HG03066 (cell line): Measurements from ENCODE around the gene DCAF7.
A peak's percentile ranks its signal among the peaks of the same experiment; 100 is the strongest.

ENCODE experiments used
- ATAC-seq: cut with Tn5 transposase; IDR thresholded peaks from one replicate; pipeline ENCODE4 v1.9.1; 2021; ENCODE audit warnings: low read depth; ENCODE audit not compliant: unreplicated experiment

DCAF7 gene

DNA sequence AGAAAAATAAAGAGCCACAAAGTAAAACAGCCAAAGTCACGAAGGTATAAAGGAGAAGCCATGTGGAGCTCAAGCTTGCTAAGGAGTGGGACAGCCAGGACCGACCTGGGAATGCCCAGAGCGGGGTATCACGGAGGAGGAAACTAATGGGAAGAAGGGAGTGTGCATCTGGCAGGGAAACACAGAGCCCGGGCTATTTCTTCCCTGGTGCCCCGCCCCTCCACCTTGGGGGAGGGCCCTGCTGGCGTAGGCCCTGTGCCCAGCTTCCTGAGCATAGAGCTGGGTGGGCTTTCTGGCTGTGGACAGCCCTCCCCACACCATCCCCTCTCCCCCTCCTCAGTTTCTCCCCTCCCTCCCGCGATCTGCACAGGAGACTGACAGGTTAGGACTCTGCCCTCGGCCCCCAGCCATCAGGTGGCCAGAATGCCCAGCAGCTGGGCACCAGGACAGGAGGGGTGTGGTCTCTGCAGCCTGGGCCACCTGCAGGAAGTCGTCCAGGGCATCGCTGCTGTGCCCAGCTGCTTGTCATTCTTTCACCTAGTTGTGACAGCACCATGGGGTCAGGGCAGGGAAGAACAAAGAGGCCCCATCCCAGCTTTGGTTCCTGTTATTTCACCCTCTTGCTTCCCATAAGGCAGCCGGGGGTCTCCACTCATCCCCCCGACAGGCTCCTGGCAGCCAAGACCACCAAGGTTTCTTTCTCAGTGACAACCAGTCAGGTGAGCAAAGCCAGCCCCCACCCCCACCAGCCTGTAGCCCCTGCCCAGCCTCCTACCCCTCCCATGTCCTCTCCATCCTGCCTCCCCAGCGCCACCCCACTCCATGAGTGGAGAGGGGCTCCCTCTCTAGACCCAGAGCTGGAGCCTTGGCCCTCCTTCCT, 7.1 kb upstream of the DCAF7 start:
- no peak for ATAC-seq

DNA sequence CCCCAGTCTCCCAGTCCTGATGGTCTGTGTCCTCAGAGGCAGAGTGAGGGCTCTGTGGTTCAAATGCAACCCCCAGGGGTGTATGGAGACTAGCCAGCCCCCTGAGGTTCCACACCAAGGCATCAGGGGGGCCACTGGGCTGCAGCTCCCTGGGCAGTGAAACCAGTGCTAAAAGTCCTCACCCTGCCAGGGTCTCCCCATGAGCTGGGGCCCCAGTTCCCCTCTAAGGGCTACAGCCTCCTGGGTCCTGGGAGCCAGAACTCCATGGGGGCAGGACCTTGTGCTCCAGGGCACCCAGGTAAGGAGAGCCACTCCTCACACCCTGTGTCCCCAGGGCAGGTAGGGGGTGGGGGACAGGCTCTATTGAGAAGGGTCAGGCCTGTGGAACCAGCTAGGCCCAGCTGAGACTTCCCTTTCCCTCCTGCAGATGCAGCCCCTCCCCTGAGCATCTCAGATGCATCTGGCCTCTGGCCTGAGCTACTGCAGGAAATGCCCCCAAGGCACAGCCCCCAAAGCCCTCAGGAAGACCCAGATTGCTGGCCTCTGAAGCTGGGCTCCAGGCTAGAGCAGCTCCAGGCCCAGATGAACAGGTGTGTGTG, 6.4 kb upstream of the DCAF7 start:
- ATAC-seq: no peak

DNA sequence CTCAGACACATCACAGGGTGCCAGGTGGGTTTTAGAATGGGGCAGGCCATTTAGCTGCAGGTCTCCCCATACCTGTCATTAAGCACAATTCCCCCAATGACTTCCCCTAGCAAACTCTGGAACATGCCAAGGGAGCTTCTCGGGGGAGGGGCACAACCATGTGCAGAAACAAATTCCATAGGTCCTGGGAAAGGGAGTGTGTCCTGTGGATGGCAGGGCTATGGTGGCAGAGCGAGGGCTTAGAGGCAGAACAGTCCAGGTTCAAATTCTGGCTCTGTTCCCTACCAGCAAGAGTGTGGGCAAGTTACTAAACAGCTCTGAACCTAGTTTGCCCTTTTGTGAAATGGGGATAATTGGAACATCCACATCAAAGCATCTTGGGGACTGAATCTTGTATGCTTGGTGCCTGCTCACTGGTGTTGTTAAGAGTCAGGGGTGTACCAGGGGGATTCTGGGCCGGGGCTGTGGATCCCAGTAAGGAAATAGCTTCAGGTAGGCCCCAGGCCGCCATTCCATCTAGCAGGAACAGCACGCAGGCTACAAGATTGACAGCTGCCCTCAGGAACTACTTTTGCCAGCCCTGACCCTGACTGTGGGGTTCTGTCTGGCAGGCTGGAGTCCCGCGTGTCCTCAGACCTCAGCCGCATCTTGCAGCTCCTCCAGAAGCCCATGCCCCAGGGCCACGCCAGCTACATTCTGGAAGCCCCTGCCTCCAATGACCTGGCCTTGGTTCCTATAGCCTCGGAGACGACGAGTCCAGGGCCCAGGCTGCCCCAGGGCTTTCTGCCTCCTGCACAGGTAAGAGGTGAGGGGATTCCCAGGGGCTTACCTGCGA, 5.6 kb upstream of the DCAF7 start:
- ATAC-seq: no peak

DNA sequence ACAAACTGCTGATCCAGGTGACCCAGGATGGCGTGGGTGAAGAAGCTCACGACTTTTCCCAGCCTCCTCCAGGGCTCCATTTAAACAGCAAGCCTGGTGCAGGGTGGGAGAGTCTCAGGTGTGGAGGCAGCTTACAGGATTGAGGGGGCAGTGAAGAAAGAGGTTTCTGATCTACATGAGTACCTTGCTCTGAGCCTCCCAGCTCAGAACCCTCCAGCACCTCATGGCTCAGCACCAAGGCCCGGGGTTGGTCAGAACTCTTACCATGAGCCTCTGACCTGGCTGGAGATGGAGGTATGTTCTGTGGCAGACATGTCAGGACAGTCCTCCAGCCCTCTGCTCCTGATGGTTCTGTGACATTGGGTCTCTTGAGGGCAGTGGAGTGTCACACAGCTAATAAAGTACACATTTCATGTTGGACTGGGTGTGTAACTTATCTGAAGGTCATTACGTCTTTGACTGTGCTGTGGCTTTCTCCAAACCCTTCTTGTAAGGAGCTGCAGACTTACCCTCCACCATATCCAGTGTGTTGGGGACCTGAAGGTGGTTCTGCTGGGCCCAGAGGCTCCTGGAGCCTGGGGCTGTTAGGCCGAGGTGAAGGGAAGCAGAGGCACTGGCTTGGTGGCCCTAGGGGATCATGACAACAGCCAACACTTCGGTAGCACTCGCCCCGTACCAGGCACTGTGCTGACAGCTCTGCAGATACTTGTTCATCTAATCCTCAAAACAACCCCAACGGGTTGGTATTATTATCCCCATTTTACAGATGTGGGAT, 3.8 kb upstream of the DCAF7 start:
- no peak for ATAC-seq

DNA sequence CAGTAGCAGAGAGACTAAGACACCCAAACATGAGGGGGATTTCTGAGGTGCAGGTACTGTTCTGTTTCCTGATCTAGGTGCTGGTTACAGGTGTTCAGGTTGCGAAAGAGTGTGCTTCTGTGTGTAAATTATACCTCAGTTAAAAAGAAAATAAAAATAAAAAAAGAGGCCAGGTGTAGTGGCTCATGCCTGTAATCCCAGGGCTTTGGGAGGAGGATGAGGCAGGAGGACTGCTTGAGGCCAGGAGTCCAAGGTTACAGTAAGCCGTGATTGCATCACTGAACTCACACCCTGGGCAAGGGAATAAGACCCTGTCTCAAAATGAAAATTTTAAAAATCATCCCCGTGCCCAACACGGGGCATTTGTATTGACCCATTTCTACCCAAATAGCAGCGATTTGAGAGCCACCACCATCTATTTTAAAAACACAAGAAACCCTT, 3.2 kb upstream of the DCAF7 start:
- no peak for ATAC-seq

DNA sequence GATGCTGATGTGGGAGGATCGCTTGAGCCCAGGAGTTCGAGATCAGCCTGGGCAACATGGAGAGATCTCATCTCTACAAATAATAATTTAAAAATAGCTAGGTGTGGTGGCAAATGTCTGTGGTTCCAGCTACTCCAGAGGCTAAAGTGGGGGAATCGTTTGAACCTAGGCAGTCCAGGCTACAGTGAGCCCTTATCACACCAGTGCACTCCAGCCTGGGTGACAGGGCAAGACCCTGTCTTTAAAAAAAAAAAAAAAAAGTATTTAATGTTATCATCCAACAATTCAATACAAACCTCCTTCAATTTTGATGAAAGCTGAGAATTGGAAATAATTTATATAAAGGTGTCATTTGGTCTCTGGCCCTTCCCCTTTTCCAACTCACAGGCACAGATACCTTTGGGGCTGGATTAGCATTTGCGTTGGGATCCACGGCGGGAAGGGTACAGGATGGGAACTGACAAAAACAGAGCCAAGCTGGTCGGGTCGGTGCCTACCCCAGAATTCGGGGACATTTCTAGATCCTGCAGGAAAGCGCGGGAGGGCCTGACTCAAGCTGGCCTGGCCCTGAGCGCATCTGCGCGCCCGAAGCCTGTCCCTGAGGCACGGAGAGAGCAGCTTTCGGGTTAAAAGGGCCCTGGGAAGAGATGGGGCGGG, 860 bp upstream of the DCAF7 start:
- ATAC-seq: peak; percentile 21

DNA sequence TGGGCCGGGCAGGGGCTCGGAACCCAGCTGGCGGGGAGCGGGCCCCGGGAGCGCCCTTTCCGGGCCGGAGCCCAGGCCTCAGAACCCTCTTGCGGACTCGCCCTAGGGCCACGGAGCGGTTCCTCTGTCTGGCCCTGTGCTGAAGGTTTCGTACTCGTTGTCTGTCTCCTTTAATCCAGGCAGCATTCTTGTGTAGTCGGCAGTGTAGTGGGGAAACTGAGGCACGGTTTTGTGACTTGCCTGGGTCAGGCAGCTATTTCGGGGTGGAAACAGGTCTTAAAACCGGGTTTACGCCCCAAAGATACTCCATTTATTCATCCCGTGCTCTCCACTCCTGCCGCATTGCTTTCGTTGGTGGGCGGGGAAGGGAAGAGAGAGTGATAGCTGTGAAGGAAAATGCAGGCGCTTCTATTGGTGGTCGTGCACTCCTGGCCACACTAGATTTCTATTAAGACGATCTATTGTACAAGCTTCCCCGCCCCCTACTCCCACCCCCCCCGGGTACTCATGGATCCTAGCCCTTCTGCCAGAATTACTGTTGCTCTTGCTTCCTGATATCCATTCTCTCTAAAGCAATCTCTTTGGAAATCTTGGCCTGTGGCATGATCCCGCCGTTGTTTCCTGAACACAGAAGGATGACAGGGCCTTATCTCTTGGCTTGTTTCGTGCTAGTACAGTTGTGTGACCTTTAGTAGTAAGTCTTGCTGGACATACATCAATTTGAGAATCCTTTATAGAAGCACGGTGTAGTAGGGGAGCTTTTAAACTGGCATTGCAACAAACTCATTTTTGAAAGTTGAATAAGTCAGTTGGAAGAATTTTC, 751 bp downstream of the DCAF7 start:
- peak; percentile 1 for ATAC-seq

DNA sequence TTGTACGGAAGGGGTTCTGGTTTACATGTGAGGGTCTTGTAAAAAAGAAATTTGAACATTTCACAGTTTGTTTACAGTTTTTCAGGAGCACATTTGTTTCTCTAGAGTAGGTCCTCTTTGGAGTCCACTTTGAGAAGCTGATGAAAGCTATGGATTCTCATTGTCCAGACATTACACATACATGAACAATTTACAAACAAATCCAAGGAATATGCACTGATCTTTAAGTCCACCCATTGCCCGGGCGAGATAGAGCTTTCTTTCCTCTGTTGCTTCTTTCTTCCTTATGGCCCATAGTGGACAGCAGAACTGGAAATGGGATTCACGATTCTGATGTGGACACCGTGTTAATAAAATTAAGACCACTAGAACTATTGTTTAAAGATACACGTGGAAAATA, 1.9 kb downstream of the DCAF7 start:
- no peak for ATAC-seq

DNA sequence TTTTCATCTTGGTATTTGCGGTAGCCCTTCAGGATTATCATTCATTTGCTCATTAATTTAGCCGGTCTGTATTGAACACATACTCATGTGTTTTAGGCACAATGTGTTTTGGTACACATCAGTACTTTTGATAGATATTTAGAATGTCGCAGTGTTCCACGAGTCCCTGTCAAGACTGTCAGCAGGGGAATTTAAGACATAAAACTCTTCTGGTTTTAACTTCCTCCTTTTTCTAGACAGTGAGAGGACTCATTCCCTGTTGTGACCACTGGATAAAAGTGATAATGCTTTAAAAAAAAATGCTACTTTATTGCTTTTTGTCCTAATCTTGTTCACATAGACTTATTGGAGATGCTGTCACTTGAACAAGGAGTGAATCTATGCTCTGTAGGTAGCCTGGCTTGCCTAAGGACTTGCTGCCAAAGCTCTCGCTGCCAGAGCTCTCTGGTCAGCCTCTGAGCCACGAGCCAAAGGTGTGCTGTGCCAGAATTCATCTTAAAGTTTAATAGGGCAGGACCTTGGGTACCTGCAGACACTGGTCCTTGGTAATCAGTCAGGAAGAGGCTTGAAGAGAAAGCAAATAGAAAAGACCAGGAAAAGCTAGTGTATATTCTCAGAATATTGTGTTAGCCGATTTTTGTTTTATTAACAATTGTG, 5.4 kb downstream of the DCAF7 start:
- ATAC-seq: no peak

DNA sequence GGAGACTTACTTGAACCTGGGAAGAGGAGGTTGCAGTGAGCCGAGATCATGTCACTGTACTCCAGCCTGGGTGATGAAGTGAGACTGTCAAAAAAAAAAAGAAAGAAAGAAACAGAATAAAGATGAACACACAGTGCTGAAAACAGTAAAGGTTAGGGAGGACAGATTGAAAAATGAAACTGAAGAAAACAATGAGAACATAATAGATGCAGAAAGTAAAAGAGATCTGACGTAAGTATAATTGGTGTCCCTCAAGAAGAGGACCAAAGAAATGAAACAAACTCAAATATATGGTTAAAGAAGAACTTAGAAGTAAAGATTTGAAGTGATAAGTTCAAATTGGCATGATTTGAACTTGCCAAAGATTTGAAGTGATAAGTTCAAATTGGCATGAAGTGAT, 7.1 kb downstream of the DCAF7 start:
- ATAC-seq: no peak

DNA sequence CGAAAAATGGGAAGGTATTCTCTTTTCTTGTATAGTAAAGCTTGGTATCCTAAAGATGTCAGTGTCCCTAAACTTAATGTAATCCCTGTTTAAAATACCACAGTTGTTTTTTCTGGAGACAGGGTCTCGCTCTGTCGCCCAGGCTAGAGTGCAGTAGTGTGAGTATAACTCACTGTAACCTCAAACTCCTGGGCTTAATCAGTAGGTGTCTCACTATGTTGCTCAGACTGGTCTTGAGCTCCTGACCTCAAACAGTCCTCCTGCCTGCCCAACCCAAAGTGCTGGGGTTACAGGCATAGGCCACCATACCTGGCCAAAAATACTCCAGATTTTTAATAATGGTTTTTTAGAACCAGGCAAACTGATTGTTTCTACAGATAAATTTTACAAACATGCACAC, 8.2 kb downstream of the DCAF7 start:
- ATAC-seq: no peak

DNA sequence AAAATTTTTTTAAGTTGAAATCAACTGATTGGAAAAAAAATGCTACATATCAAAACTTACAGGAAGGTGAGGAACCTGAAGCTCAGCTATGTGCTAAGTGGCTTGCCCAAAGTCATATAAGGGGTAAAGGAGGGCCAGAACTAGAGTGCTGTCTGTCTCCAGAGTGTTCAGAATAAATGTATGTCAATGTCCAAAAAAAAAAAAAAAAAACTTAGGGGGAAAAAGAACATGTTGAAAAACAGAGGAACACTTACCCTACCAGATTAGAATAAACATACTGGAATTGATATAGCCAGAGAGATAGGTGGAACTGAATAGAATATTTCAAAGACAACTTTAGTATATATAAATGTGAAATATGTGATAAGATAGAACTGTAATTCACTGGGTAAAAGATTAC, 11.5 kb downstream of the DCAF7 start:
- no peak for ATAC-seq

DNA sequence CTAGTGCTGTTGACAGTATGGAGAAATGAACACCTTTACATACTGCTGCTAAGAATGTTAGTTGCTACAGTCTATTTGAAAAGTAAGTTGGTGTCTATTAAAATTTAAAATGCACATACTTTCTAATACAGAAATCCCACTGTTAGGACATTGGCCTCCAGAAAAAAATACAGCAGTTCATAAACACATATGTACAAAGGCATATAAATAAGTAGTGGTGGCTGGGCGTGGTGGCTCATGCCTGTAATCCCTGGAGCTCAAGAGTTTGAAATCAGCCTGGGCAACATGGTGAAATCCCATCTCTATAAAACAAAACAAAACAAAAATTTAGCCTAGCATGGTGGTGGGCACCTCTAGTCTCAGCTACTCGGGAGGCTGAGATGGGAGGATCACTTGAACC, 13.1 kb downstream of the DCAF7 start:
- no peak for ATAC-seq

DNA sequence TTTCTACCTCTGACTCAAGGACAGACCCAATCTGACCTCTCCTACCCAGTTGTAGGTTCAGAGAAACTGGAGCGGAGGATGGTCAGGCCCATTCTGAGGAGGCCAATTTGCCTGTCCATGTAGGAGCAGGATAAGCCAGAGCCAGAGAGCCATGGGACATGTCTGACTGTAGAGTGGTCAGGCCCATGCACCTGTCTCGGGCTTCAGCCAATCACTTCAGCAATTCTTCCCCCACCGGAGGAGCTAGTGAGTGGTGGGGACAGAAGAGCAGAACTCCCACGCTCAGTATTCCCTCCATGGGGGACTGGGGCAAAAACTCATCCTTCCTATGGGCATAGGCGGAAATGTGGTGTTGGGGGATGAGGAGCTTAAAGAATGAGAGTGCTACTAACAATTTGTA, 14.3 kb downstream of the DCAF7 start:
- ATAC-seq: no peak

DNA sequence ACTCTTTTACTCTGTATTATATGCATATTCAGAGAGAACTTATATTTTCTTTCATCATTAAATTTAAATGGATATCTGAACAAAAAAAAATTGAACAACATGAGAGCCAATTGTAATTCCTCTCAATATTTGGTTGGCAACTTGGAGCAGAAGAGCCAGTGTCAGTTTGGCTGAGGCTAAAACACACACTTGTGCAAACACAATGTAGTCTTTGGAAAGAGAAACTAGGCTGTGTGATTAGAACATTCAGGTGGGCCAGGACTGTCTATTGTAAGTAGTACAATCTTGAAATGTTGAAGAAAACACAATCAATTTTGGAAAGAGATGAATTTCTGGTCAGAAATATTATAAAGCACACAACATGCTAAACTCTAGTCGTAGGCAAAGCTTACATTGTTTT, 17.0 kb downstream of the DCAF7 start:
- no peak for ATAC-seq

DNA sequence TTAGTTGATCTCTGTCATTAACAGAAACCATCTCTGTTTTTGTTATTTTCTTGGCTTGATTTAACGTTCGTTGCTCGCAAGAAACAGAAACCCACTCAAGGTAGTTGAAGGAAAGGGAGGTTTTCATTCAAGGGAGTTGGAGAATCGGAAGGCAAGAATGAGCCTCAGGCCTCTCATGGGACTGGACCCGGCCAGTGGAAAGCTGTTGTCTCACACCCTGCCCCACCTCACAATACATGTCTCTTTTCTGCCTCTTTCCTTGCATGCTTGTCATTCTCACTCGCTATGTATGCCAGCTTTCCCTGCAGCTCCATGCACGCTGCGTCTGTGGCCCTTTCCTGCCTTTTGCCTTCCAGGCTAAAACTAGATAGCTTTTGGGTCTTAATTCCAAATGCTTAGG, 18.3 kb downstream of the DCAF7 start:
- ATAC-seq: no peak

DNA sequence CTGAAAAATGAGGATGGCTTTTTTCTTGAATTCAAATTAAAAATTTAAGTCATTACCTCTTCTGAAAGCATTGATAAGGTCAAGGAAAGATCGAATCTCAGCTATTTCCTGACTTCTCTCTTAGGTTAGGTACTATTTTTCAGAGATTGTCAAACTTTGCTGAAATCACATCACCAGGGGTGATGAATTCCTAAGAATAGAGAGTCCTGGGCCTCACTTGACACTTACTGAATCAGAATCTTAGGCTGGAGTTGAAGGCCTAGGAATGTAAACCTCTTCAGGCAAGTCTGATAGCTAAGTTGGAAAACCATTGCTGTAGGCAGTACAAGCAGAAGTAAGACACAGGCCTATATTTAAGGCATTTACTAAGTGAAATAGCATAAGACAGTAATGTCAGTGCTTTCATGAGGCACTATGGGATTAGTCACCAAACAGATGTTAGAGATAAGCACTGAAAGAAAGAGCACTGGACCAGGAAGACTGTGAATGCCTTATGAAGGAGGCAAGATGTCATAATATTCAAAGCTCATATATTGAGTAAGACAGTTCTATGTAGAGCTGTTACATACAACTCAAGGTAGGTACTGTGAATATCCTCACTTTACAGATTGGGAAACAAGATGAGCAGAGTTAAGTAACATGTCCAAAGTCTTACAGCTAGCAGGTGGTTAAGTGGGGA, 21.5 kb downstream of the DCAF7 start:
- no peak for ATAC-seq

DNA sequence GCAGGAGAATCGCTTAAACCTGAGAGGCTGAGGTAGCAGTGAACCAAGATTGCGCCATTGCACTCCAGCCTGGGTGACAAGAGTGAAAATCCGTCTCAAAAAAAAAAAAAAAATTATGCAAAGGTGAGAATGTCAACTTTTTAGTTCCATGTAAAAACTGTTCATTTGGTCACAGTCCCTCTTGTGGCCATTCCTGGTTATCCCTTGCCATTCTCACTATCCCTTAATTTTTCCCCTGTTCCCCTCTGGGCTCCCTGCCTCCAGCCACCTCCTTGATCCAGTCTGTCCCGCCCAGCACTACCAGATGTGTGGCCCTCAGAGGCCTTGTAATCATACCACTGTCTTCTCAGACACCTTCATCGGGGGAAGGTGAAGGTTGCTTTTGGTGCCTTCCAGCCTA, 23.4 kb downstream of the DCAF7 start:
- ATAC-seq: no peak
